Measurements from ENCODE around the gene MON1B.

The MON1B gene

DNA sequence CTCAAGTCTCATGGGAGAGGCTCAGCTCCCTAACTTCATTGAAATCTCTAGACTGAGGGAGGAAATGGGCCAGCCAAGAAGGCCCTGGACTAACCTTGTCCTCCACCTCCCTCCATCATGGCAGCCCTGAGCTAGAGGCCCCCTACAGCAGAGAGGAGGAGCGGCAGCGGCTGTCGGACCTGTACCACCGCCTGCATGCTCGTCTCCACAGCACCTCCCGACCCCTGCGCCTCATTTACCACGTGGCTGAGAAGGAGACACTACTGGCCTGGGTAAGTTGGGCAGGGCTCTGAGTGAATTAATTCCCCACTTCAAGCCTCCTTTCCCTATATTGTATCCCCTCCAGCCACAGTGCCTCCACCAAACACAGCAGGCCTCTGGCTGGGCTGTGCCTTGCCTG lies 4.4 kb downstream of the MON1B start:
- DNase-seq (ENCODE audit: low read depth in 1 of 2, low spot score in 1 of 2): no peak

DNA sequence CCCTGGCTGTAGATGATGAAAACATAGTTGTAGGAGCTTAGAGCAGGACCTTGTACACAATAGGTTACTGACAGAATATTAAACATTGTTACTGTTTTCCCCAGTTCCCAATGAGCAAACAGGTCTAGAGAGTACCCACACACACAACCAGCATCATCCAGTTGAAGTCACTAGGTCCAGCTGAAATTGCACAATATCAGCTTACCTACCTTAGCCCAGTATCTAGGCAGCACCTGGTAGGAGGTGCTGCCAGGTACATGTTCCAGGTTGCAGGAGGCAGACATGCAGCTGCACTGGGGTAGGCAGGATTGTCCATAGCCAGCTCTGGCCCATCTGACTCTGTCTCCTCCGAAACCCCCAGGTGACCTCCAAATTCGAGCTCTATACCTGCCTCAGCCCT lies 6.8 kb downstream of the MON1B start:
- no peak for DNase-seq (ENCODE audit: low read depth in 1 of 2, low spot score in 1 of 2)

DNA sequence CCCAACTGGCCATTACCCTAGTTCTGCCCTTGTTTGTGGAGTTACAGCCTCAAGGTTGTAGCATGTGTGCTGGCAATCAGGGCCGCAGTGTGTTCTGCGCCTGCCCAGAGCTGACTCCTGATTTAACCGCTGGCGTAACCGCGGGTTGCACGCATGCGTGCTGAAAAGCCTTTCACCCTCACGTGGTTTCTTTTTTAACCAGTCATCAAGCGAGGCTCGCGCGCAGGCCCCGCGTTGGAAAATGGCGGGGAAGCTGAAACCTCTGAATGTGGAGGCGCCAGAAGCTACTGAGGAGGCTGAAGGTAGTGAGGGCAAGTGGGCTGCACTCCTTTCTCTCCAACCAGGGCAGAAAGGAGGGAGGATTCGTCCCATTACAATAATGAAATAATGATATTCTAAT lies 8.2 kb downstream of the MON1B start, which contains the start of gene SYCE1L:
Gene SYCE1L (plus strand): TSS at position 198 of the 400 bp plus-strand sequence. CDS start 44 bp downstream, at position 242.
- DNase-seq (ENCODE audit: low read depth in 1 of 2, low spot score in 1 of 2): no peak

DNA sequence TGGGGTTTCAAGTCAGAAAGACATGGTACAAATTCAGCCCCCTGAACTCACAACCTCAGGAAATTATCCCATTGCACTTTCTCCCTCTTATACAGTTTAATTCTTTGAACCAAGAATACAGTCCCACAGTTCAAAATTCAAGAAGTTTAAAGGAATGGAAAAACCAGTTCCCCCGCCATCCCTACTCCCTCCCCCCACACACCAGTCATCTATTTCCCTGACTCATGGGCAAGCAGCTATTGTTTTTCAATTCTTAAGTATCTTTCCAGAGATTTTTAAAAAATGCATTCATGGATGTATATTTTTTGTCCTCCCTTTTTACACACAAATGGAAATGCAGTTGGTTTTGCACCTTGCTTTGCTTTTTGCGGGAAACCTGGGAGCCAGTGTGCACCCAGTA lies 15.5 kb downstream of the MON1B start:
- DNase-seq (ENCODE audit: low read depth in 1 of 2, low spot score in 1 of 2): no peak

DNA sequence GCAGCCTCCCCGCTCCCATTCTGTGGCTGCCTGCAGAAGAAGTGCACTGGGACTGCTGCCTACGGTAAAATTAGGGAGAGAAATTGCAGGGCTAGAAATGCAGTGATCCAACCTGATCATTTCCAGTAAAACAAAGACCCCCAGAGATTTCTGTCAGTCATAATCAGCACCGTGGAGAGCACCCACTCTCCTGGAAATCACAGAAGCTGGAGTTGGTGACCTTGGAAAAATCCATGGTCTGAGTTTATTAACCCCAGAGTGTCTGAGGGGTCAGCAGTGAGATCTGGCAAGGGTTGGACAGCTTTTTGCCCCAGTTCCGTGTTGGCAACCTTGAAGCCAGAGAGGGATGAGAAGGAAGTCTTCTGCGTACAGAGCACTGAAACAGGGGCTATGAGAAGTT lies 16.0 kb downstream of the MON1B start:
- DNase-seq (ENCODE audit: low read depth in 1 of 2, low spot score in 1 of 2): no peak

DNA sequence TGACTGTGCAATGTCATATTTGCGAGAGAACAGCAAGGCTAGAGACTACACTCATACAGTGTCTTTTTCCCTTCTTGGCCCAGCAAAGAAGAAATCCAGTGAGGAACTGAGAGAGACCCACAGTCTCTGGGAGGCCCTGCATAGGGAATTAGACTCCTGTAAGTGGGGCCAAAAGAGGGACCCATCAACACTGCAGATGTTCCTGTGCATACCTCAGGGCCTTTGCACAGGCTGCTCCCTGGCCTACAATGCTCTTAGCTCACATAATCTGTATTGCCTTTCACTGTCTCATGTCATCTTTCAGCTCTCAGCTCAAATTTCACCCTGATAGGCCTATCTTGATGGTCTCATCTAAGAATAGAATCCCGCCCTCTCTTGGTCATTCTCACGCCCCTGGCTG lies 17.4 kb downstream of the MON1B start:
- no peak for DNase-seq (ENCODE audit: low read depth in 1 of 2, low spot score in 1 of 2)

DNA sequence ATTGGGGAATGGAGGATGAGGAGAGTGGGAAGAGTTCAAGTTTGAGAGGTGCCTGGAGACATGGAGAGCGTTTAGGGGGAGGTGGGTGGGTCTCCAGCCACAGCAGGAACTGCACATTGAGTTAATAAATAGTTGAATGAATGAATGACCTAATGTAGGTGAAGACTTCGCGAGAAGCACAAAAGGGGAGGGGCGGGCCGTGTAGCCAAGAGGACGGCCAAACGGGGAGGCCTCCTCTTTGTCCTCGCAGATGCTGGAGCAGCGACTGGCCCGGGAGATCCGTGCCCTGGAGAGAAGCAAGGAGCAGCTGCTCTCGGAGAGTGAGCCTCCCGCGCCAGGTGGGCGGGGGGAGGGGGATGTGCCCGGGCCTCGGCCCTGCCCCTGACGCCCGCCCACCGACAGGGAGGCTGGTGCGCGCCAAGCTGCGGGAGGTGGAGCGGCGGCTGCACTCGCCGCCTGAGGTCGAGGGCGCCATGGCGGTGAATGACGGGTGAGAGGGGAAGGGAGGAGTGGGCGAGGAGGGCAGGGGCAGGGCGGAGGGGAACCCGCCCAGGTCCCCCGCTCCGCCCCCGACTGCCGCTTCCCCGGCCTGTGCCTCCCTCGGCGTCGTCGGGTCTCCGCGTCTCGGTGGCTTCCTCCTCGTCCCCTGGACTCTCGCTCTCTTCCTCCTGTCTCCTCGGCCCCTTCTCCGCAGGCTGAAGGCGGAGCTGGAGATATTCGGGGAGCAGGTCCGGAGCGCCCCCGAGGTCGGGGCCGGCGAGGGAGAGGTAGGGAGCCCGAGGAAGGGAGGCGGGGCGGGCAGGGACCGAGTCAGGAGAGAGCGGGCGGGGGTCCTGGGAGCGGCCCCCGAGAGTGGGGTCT lies 21.1 kb downstream of the MON1B start:
- DNase-seq (ENCODE audit: low read depth in 1 of 2, low spot score in 1 of 2): peak; percentile 35 to 71

DNA sequence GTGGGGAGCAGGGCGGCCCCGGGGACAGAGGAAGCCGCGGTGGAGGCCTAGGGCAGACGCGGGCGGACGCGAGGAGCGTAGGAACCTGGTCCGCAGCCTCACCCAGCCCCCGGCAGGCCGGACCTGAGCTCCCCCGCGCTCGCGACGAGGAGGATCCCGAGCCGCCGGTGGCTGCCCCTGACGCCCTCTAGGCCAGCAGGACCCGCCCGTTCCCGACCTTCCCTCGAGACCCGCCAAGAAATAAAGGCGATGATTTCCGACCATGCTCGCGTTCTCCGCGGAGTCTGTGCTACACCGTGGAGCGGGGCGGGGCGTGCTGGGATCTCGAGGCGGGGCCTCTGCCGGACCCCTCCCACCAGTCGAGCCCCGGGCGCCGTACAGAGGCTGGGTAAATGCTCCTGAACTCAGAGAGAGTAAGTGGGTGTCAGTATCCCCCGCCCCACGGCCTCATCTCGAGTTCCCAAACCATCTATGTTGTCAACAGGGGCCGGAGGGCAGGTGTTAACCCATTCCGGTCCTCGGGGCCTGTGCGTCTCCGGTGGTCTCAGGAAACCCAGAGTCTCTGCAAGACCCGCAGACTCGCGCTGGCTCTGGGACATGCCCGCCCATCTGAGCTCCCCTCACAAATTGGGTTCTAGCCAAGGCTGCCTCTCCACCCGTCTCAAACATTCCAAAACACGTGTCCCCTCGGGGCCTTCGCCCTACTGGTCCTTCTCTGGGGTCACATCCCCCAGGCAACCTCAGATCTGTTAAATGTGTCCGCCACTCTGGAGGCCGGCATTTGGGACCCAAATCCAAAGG lies 22.0 kb downstream of the MON1B start:
- DNase-seq (ENCODE audit: low read depth in 1 of 2, low spot score in 1 of 2): peak; percentile 34 to 39

DNA sequence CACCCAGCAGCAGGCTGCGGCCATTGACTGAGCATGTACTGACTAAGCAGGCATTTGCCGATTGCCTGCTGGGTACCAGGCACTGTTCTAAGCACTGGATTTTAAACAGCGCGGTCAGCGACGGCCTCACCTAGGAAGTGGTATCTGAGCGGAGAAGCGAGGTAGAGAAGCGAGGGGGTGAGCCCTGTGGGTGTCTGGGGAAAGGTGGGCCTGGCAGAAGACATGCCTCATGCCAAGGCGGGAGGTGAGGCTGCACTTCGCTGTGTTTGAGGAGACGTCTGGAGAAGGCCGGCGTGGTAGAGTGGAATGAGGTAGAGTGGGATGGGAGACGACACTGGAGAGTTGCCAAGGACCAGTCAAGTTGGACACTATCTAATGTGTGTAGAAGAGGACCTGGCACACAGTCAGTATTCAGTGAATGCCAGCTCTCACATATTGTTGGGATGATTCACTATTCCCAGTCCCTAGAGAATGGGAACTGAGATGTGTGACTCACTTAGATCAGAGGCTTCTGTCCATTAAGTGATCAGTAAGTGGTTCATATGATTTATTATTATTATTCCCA lies 22.6 kb downstream of the MON1B start:
- no peak for DNase-seq (ENCODE audit: low read depth in 1 of 2, low spot score in 1 of 2)

DNA sequence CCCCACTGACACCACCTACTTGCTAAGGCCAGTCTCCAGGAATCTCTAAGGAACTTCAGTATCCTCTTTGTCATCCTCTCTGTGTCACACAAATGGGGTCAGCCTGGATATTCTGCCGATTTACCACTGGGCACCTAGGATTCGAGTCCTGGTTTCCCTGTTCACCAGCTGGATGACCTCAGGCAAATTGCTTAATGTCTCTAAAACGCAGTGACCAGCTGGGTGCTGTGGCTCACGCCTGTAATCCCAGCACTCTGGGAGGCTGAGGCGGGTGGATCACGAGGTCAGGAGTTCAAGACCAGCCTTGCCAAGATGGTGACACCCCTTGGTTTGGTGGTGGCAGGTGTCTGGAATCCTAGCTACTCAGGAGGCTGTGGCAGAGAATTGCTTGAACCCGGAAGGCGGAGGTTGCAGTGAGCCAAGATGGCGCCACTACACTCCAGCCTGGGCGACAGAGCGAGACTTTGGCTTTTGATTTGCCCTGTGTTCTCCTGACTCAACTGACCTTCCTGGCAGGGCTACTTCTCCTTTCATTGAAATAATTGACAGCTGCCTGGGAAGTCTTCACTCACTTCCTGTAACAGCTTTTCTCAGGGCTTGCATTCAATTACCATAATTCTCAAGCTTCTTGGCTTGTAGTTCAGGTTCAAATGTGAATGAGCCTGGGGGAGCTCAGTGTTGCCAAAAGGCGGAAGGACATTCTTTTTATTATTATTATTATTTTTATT lies 23.6 kb downstream of the MON1B start:
- DNase-seq (ENCODE audit: low read depth in 1 of 2, low spot score in 1 of 2): no peak

DNA sequence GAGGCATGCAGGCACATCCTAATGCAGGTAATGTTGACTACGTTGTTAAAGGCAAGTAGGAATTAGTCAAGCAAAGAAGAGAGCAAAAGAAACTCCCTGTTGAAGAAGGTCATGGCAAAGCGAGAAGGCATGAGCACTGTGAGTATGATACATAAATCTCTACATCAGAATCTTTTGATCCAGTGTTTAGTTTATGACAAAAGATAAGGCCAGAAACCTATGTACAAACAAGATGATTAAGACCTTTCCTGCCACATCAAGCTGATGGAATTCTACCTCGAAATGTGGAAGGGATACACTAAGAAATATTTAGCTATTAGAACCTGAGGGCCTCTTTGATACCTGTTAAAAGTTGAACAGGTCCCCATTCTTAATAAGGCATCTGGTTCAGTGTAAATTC lies 28.4 kb downstream of the MON1B start:
- no peak for DNase-seq (ENCODE audit: low read depth in 1 of 2, low spot score in 1 of 2)

DNA sequence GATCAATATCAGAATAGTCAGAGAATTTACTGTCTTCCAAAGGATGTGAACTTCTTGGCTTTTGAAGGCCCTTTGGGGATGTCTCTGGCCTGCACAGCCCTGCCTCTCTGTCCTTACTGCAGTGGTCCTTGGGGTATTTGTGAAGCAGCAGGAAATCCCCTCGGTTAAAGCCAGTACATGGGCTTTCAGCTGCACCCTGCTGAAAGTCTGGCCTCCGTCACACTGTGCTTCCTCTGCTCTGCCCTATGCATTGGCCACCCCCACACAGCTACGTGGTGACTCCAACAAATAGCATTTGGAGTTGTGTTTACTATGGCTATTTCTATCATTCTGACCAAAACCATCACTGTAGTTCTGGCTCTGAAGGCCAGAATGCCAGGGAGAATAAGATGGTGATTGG lies 29.4 kb downstream of the MON1B start:
- no peak for DNase-seq (ENCODE audit: low read depth in 1 of 2, low spot score in 1 of 2)

DNA sequence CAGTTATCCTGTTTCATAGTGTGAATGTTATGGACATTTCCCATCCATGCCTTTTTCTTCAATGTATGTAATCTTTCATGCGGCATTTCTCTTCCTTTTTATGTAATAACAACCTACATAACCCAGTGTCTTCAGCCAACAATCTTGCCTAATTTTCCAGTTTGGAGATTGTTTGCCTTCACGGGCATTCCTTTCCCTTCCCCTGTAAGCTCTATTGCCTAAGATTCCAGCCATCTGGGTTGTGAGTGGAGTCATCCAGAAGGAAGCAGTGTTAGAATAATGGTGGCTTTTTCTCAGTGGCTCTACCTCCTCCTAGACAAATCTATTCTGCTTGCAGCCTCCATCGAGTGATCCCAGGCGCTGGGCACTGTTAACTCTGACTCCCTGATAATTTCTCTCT lies 30.5 kb downstream of the MON1B start:
- DNase-seq (ENCODE audit: low read depth in 1 of 2, low spot score in 1 of 2): no peak

DNA sequence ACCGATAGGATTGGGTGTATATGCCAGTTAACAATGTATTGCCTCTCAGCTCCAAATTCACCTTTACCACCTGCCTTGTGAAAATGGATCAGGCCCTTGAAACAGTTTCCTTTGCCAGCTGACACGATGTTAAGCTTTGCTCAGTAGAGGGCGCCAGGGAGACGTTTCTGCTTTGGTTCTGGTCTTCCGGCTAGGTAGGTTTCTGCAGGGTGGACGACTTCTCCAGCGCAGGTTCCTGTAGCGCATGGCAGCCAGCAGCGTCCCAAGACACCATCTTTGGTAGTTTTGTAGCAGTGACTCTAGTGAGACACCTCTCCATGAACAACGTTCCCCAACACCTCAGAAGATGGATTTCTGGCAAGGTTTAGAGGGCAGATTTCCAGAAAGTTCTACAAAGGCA lies 32.2 kb downstream of the MON1B start:
- DNase-seq (ENCODE audit: low read depth in 1 of 2, low spot score in 1 of 2): no peak

DNA sequence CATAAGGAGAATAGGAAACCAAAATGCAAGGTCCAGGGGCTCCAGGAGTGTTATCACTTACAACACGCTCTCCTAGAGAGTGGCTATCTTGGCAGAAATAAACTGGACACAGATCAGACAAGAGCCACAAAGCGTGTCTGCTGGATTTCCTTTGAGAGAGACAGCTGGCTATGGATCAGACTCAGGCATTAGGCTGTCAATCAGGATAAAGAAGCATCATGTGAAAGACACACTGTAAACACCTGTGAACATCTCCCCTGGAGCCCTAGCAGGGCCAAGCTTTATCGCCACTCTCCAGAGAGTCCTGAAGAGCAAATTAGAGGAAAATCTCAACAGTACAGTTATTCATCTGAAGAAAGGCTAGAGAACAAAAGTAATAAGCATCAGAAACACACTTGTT lies 34.2 kb downstream of the MON1B start:
- no peak for DNase-seq (ENCODE audit: low read depth in 1 of 2, low spot score in 1 of 2)

DNA sequence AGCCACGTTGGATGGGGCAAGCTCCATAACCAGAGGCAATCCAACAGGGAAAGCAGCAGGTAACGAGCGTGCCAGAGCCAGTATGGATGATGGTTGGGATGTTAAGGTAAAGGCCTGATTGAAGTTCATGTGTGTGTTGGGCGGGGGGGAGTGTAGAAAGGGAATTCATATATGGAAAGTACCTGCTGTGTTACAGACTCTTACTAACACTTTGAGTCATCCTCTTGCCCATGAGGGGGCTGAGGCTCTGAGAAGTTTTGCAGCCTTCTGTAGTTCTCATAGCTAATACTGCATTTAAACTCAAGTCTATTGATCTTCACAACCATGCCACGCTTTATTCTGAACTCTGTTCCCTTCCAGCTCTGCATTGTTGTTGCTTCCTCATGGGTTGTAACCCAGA lies 36.8 kb downstream of the MON1B start:
- no peak for DNase-seq (ENCODE audit: low read depth in 1 of 2, low spot score in 1 of 2)

DNA sequence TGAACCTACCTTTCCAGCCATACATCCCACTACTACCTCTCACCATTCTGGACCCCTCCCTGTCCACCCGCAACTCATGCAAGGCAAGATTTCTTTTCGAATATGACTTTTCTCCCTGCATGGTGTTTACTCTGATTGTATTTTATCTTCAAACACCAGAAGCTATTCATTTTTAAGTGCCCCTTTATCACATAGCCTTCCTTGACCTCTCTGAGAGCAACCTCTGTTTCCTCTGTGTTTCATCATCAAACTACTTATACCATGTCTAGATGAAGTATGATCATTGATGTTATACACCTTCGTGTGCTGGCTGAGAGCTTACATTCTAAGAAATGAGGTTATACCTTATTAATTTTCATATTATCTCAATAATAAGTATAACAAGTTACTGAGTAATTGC lies 40.1 kb downstream of the MON1B start:
- no peak for DNase-seq (ENCODE audit: low read depth in 1 of 2, low spot score in 1 of 2)

DNA sequence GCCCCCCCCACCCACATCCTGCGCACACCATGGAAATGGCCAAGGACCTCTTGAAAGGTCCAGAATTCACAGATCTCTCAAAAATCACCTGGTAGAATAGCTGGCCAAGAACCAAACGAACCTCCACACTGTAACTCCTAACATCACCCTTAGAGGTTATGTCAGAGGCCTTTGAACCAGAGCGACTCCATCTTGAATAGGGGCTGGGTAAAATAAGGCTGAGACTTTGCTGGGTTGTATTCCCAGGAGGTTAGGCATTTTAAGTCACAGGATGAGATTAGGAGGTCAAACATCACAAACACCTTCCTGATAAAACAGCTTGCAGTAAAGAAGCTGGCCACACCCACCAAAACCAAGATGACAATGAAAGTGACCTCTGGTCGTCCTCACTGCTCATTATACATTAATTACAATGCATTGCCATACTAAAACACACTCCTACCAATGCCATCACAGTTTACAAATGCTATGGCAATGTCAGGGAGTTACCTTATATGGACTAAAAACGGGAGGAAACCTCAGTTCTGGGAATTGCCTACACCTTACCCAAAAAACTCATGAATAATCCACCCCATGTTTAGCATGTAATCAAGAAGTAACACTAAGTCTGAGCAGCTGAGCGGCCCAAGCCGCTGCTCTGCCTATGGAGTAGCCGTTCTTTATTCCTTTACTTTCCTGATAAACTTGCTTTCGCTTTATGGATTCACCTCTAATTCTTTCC lies 43.0 kb downstream of the MON1B start:
- DNase-seq (ENCODE audit: low read depth in 1 of 2, low spot score in 1 of 2): no peak

DNA sequence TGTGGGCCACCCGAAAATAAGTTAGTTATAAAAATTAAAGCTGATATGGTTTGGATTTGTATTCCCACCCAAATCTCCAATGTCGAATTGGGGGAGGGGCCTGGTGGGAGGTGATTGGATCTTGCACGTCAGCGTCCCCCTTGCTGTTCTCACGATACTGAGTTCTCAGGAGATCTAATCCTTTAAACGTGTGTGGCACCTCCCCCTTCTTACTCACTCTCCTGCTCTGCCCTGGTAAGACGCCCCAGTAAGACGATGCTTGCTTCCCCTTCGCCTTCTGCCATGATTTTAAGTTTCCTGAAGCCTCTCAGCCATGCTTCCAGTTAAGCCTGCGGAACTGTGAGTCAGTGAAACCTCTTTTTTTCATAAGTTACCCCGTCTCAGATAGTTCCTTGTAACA lies 43.6 kb downstream of the MON1B start:
- DNase-seq (ENCODE audit: low read depth in 1 of 2, low spot score in 1 of 2): no peak

DNA sequence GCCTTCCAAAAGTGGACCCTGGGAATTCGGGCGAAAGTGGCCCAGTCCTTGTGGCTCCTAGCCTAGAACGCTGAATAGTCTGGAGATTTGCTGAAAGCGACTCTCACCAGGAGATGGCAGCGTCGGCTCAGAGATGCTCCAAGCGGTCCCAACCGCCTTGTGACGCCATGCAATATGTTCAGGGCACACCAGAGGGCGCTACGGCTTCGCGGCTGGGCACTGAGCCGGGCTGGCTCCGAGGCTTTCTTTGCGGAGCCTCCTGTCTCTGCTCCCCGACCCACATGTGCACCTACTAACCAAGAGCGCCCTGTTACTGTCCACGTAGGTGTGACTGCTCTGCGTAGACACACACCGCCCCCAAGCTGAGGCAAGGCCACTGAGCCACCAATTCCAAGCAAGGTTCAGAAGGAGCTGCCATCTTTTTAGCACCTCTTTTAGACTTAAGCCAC lies 45.1 kb downstream of the MON1B start:
- peak; percentile 78 to 83 for DNase-seq (ENCODE audit: low read depth in 1 of 2, low spot score in 1 of 2)

DNA sequence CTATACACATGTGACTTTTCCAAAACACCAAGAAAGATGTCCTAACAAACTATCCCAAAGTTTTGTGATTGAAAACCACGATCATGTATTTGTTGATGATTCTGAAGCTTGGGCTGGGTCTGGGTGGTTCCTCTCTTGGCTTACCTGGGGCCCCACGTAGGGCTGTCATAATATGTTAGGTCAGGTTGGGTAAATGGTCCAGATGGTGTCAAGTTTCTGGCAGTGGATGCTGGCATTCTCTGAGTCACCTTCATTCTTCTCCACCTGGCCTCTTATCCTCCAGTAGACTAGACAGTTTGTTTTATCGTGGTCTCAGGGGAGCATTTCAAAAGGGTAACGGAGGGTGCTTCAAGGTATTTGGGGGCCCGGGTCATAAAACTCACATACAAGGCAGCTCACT lies 47.6 kb downstream of the MON1B start:
- no peak for DNase-seq (ENCODE audit: low read depth in 1 of 2, low spot score in 1 of 2)

Data from activated T-helper 1 cell treated with anti-CD3 and anti-CD28 coated beads, Interleukin-2, amount 50 U/mL, for 16 hours (primary cell).